ENCODE measurements around the gene SMTNL1. TPM values are rescaled to one million over a fixed set of nuclear protein-coding genes. Genes with fewer than 3 reads are reported as not detected.

The SMTNL1 gene
- total RNA-seq, 1 experiment from 2014 or later, result 0.26 TPM

DNA sequence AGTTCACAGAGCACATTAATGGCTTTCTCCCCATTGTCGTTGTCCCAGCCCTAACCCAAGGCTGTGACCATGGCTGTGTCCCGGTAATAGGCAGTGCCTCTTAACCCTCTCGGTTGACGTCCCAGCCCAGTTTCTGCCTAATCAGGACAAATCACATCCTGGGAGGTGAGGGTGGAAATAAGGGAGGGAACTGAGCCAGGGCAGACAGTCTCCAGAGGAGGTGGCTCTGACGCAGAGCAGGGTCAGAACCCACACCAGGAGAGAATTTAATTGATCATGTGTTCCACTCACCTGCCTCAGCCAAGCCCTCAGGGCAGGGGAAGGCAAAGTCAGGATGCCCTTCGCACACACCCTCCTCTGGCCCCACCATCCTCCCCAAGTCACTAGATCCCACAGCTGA lies 38.9 kb upstream of the SMTNL1 start (continued):
- no peak for TF ChIP-seq ATF6 (CRISPR knock-in tag; IDR thresholded peaks at IDR 0.05)
- no peak for TF ChIP-seq FOXP1 (CRISPR knock-in tag; IDR thresholded peaks at IDR 0.05; ENCODE audit: borderline replicate concordance)
- no peak for TF ChIP-seq ERG (CRISPR knock-in tag; IDR thresholded peaks at IDR 0.05)
- TF ChIP-seq GABPB1 (CRISPR knock-in tag; IDR thresholded peaks at IDR 0.05), result no peak
- TF ChIP-seq MYBL2 (CRISPR knock-in tag; IDR thresholded peaks at IDR 0.05), result no peak
- TF ChIP-seq IRF2 (CRISPR knock-in tag; IDR thresholded peaks at IDR 0.05; ENCODE audit: borderline replicate concordance, low read depth), result no peak
- TF ChIP-seq TEAD4 (CRISPR knock-in tag; IDR thresholded peaks at IDR 0.05), result no peak
- TF ChIP-seq NR1H2 (CRISPR knock-in tag; IDR thresholded peaks at IDR 0.05), result no peak
- no peak for TF ChIP-seq OVOL2 (CRISPR knock-in tag; IDR thresholded peaks at IDR 0.05; ENCODE audit: borderline replicate concordance)
- TF ChIP-seq PRDM15 (CRISPR knock-in tag; IDR thresholded peaks at IDR 0.05), result no peak
- no peak for TF ChIP-seq ZBTB21 (CRISPR knock-in tag; IDR thresholded peaks at IDR 0.05; ENCODE audit: borderline replicate concordance)
- no peak for TF ChIP-seq JUN (CRISPR knock-in tag; IDR thresholded peaks at IDR 0.05)
- no peak for TF ChIP-seq ZNF396 (CRISPR knock-in tag; IDR thresholded peaks at IDR 0.05; ENCODE audit: borderline replicate concordance)
- TF ChIP-seq, protein P1, sequence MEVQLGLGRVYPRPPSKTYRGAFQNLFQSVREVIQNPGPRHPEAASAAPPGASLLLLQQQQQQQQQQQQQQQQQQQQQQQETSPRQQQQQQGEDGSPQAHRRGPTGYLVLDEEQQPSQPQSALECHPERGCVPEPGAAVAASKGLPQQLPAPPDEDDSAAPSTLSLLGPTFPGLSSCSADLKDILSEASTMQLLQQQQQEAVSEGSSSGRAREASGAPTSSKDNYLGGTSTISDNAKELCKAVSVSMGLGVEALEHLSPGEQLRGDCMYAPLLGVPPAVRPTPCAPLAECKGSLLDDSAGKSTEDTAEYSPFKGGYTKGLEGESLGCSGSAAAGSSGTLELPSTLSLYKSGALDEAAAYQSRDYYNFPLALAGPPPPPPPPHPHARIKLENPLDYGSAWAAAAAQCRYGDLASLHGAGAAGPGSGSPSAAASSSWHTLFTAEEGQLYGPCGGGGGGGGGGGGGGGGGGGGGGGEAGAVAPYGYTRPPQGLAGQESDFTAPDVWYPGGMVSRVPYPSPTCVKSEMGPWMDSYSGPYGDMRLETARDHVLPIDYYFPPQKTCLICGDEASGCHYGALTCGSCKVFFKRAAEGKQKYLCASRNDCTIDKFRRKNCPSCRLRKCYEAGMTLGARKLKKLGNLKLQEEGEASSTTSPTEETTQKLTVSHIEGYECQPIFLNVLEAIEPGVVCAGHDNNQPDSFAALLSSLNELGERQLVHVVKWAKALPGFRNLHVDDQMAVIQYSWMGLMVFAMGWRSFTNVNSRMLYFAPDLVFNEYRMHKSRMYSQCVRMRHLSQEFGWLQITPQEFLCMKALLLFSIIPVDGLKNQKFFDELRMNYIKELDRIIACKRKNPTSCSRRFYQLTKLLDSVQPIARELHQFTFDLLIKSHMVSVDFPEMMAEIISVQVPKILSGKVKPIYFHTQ (CRISPR knock-in tag; IDR thresholded peaks at IDR 0.05), result no peak
- TF ChIP-seq TEAD1 (CRISPR knock-in tag; IDR thresholded peaks at IDR 0.05), result no peak

DNA sequence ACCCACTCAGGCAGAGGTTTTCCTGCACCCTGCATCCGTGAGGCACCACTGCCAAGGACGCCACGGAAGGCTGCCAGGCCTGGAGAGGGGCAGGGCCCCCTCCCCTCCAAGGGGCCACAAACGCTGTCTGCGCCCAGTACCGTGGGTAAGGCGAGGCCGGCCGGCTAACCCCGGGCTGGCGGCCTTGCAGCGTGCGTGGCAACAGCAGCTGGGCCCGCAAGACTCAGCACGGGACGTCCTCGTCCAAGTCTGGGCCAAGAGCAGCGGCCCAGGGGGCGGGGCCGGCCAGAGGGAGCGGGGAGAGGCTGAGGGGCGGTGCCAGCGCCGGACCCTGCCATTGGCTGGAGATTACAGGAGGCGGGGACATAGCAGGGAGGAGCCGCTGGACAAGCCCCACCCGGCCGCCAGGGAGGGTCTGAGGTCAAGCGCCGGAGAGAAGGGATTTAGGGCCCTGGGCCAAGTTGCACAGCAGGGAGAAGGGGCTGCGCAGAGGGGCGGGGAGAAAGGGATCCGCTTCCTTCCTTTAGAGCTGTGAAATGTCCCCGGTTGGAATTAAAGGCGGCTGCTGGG lies 37.9 kb upstream of the SMTNL1 start:
- TF ChIP-seq FOXK1 (CRISPR knock-in tag; IDR thresholded peaks at IDR 0.05), result no peak
- TF ChIP-seq MAX (CRISPR knock-in tag; IDR thresholded peaks at IDR 0.05), result peak; percentile 54; the same call in 1 of the 2 replicates
- TF ChIP-seq ZNF121 (CRISPR knock-in tag; IDR thresholded peaks at IDR 0.05), result peak; percentile 94
- TF ChIP-seq NFYB (CRISPR knock-in tag; conservative IDR thresholded peaks at IDR 0.05; ENCODE audit: low read depth), result peak; percentile 64
- TF ChIP-seq GABPB1 (CRISPR knock-in tag; IDR thresholded peaks at IDR 0.05), result no peak
- TF ChIP-seq HMGA2 (CRISPR knock-in tag; IDR thresholded peaks at IDR 0.05), result no peak
- TF ChIP-seq SP1 (CRISPR knock-in tag; conservative IDR thresholded peaks at IDR 0.05), result peak; percentile 70; the same call in 1 of the 2 replicates
- 0 out of 2 replicates have a peak, but pooled peaks have one; percentile 25 for TF ChIP-seq E2F5 (CRISPR knock-in tag; IDR thresholded peaks at IDR 0.05)
- ATAC-seq (peak; percentile 100), DNase-seq (ENCODE audit: low spot score) (peak; percentile 99)
- H3K36me3 Mint-ChIP-seq, result peaks cover 10% of the 10 kb centered on the region
- ChIA-PET CTCF (interaction anchor here (0.6 to 4.8 kb wide), 9 partner anchors 8 to 260 kb away, joined by 3 to 28 read pairs (median 4); partner anchors contain the start of genes SLC43A1 and UBE2L6), POLR2A (interaction anchor here (0.7 to 1.6 kb wide), 7 partner anchors 15 to 263 kb away, joined by 3 to 13 read pairs (median 4); partner anchors contain the start of gene SLC43A1)
- H3K9me3 Mint-ChIP-seq, result no peaks in the 10 kb centered on the region
- H3K27me3 Mint-ChIP-seq (ENCODE audit: low read depth), result no peaks in the 10 kb centered on the region; the same call in 1 of the 2 replicates
- peak overlapping the region; percentile 51 for H3K4me3 Mint-ChIP-seq
- H3K27ac Mint-ChIP-seq, result peak overlapping the region; percentile 86; the same call in 1 of the 2 replicates
- H3K4me1 Mint-ChIP-seq, result peaks cover 41% of the 10 kb centered on the region

Measured in WTC11 (cell line).